HEK293 (cell line): ENCODE results near the gene MYOF.

Experiments used
- CTCF ChIA-PET: fragments of 350-600 bp; formaldehyde crosslinking; extraction: SDS; loops from one replicate; lab custom pipeline; 2021; ENCODE audit warnings: antibody characterized with exemption; lab: Yijun Ruan, JAX
- POLR2A ChIA-PET: fragments of 300-600 bp; formaldehyde crosslinking; extraction: SDS; loops from one replicate; lab custom pipeline; 2020; ENCODE audit warnings: antibody characterized with exemption, inconsistent platforms; lab: Yijun Ruan, JAX
- H3K27ac ChIP-seq: fragments of 200-500 bp; sonication (Bioruptor generic); 2 replicates; pipeline ENCODE4 v1.5.1; 2014; ENCODE audit warnings: low read depth, low read length, control low read depth, inconsistent platforms; ENCODE audit errors: extremely low read depth
- H3K36me3 ChIP-seq, 2 experiments: fragments of 200-500 bp in 1 of 2; sonication (Bioruptor generic) in 1 of 2; 1 replicate in 1 of 2; 2 replicates in 1 of 2; pipeline ENCODE4 v1.5.1; 2014 to 2017; ENCODE audit warnings: inconsistent platforms in 2 of 2, low read length in 2 of 2; ENCODE audit not compliant: control insufficient read depth in 2 of 2, insufficient read depth in 1 of 2
- H3K4me1 ChIP-seq: fragments of 200-500 bp; sonication (Bioruptor generic); 2 replicates; pipeline ENCODE4 v1.5.1; 2014; ENCODE audit warnings: mild to moderate bottlenecking, low read length, inconsistent platforms; ENCODE audit not compliant: control insufficient read depth, insufficient read depth
- H3K4me3 ChIP-seq: 2 replicates; pipeline ENCODE4 v1.5.1; 2011; ENCODE audit warnings: low read depth, mild to moderate bottlenecking, control low read depth, low read length, moderate library complexity
- H3K9me3 ChIP-seq: fragments of 200-500 bp; sonication (Bioruptor generic); 2 replicates; pipeline ENCODE4 v1.5.1; 2014; ENCODE audit warnings: low read depth, low read length, inconsistent platforms; ENCODE audit not compliant: control insufficient read depth, insufficient read depth
- GLI4 ChIP-seq: fragments of 450-650 bp; formaldehyde crosslinking; IDR thresholded peaks from 2 replicates; pipeline ENCODE4 v1.5.1; 2016; ENCODE audit warnings: missing biosample characterization, missing genetic modification characterization
- KLF16 ChIP-seq: fragments of 450-650 bp; formaldehyde crosslinking; IDR thresholded peaks from 2 replicates; pipeline ENCODE4 v1.5.1; 2017; ENCODE audit warnings: missing biosample characterization, missing genetic modification characterization
- KLF9 ChIP-seq: fragments of 450-650 bp; formaldehyde crosslinking; IDR thresholded peaks from 2 replicates; pipeline ENCODE4 v1.5.1; 2016; ENCODE audit warnings: missing biosample characterization, missing genetic modification characterization, low read depth
- MEIS1 ChIP-seq: sonication (generic); formaldehyde crosslinking; IDR thresholded peaks from 2 replicates; pipeline ENCODE4 v1.8.1; 2022; ENCODE audit warnings: missing genetic modification reagents, mild to moderate bottlenecking, borderline replicate concordance
- MYNN ChIP-seq: fragments of 450-650 bp; formaldehyde crosslinking; IDR thresholded peaks from 2 replicates; pipeline ENCODE4 v1.5.1; 2016; ENCODE audit warnings: missing biosample characterization, missing genetic modification characterization, borderline replicate concordance
- MZF1 ChIP-seq: fragments of 450-650 bp; formaldehyde crosslinking; IDR thresholded peaks from 2 replicates; pipeline ENCODE4 v1.5.1; 2017; ENCODE audit warnings: missing biosample characterization, missing genetic modification characterization, borderline replicate concordance
- SALL2 ChIP-seq: fragments of 450-650 bp; formaldehyde crosslinking; IDR thresholded peaks from 2 replicates; pipeline ENCODE4 v1.5.0; 2017; ENCODE audit warnings: missing biosample characterization, mild to moderate bottlenecking, missing genetic modification characterization, borderline replicate concordance
- SCRT1 ChIP-seq: fragments of 450-650 bp; formaldehyde crosslinking; IDR thresholded peaks from 2 replicates; pipeline ENCODE4 v1.5.1; 2016; ENCODE audit warnings: missing biosample characterization, missing genetic modification characterization, borderline replicate concordance
- SP7 ChIP-seq: fragments of 450-650 bp; formaldehyde crosslinking; IDR thresholded peaks from 2 replicates; pipeline ENCODE4 v1.5.1; 2016; ENCODE audit warnings: missing biosample characterization, missing genetic modification characterization
- TCF7L2 ChIP-seq: IDR thresholded peaks from 2 replicates; pipeline ENCODE4 v1.6.1; 2011; ENCODE audit warnings: low read depth, mild to moderate bottlenecking, inconsistent platforms, low read length, moderate library complexity, borderline replicate concordance
- YY2 ChIP-seq: fragments of 450-650 bp; formaldehyde crosslinking; IDR thresholded peaks from 2 replicates; pipeline ENCODE4 v1.5.1; 2016; ENCODE audit warnings: missing biosample characterization, missing genetic modification characterization
- ZBTB20 ChIP-seq: fragments of 450-650 bp; formaldehyde crosslinking; IDR thresholded peaks from 2 replicates; pipeline ENCODE4 v1.5.1; 2016; ENCODE audit warnings: missing biosample characterization, missing genetic modification characterization
- ZBTB21 ChIP-seq: fragments of 450-650 bp; formaldehyde crosslinking; IDR thresholded peaks from 2 replicates; pipeline ENCODE4 v1.5.1; 2017; ENCODE audit warnings: missing biosample characterization, missing genetic modification characterization
- ZFP41 ChIP-seq: fragments of 450-650 bp; formaldehyde crosslinking; IDR thresholded peaks from 2 replicates; pipeline ENCODE4 v1.5.1; 2016; ENCODE audit warnings: missing biosample characterization, missing genetic modification characterization, borderline replicate concordance
- ZNF10 ChIP-seq: fragments of 450-650 bp; formaldehyde crosslinking; IDR thresholded peaks from 2 replicates; pipeline ENCODE4 v1.5.1; 2017; ENCODE audit warnings: missing biosample characterization, missing genetic modification characterization
- ZNF140 ChIP-seq: fragments of 450-650 bp; formaldehyde crosslinking; IDR thresholded peaks from 2 replicates; pipeline ENCODE4 v1.5.1; 2016; ENCODE audit warnings: missing biosample characterization, missing genetic modification characterization
- ZNF16 ChIP-seq: fragments of 450-650 bp; formaldehyde crosslinking; IDR thresholded peaks from 2 replicates; pipeline ENCODE4 v1.5.1; 2016; ENCODE audit warnings: low read depth, missing biosample characterization, missing genetic modification characterization
- ZNF169 ChIP-seq: fragments of 450-650 bp; formaldehyde crosslinking; IDR thresholded peaks from 2 replicates; pipeline ENCODE4 v1.5.1; 2016; ENCODE audit warnings: missing biosample characterization, missing genetic modification characterization
- ZNF341 ChIP-seq: fragments of 450-650 bp; formaldehyde crosslinking; IDR thresholded peaks from 2 replicates; pipeline ENCODE4; 2016; ENCODE audit warnings: low read depth, missing biosample characterization, missing genetic modification characterization
- ZNF366 ChIP-seq: fragments of 450-650 bp; formaldehyde crosslinking; conservative IDR thresholded peaks from 2 replicates; pipeline ENCODE4 v1.5.1; 2016; ENCODE audit warnings: missing biosample characterization, missing genetic modification characterization
- ZNF423 ChIP-seq: fragments of 450-650 bp; formaldehyde crosslinking; IDR thresholded peaks from 2 replicates; pipeline ENCODE4 v1.5.1; 2016; ENCODE audit warnings: missing biosample characterization, missing genetic modification characterization
- ZNF514 ChIP-seq: fragments of 450-650 bp; formaldehyde crosslinking; IDR thresholded peaks from 2 replicates; pipeline ENCODE4 v1.5.1; 2016; ENCODE audit warnings: missing biosample characterization, missing genetic modification characterization
- ZNF521 ChIP-seq: fragments of 450-650 bp; formaldehyde crosslinking; IDR thresholded peaks from 2 replicates; pipeline ENCODE4 v1.5.1; 2017; ENCODE audit warnings: missing biosample characterization, mild to moderate bottlenecking, missing genetic modification characterization
- ZNF529 ChIP-seq: fragments of 450-650 bp; formaldehyde crosslinking; IDR thresholded peaks from 2 replicates; pipeline ENCODE4 v1.5.1; 2017; ENCODE audit warnings: missing genetic modification characterization, missing biosample characterization; ENCODE audit not compliant: insufficient replicate concordance
- ZNF585B ChIP-seq: fragments of 450-650 bp; formaldehyde crosslinking; IDR thresholded peaks from 2 replicates; pipeline ENCODE4 v1.5.1; 2016; ENCODE audit warnings: missing biosample characterization, missing genetic modification characterization
- ZNF768 ChIP-seq: fragments of 450-650 bp; formaldehyde crosslinking; IDR thresholded peaks from 2 replicates; pipeline ENCODE4 v1.5.1; 2018; ENCODE audit warnings: missing biosample characterization, mild to moderate bottlenecking, missing genetic modification characterization
- ZNF785 ChIP-seq: fragments of 450-650 bp; formaldehyde crosslinking; IDR thresholded peaks from 2 replicates; pipeline ENCODE4 v1.5.1; 2016; ENCODE audit warnings: missing biosample characterization, missing genetic modification characterization
- ZNF792 ChIP-seq: fragments of 450-650 bp; formaldehyde crosslinking; IDR thresholded peaks from 2 replicates; pipeline ENCODE4 v1.5.1; 2016; ENCODE audit warnings: missing biosample characterization, missing genetic modification characterization
- ZSCAN23 ChIP-seq: fragments of 450-650 bp; formaldehyde crosslinking; IDR thresholded peaks from 2 replicates; pipeline ENCODE4 v1.5.1; 2016; ENCODE audit warnings: missing biosample characterization, missing genetic modification characterization
- TF ChIP-seq, protein P1 (sequence below): IDR thresholded peaks from 2 replicates; pipeline ENCODE4 v1.6.1; 2011; ENCODE audit warnings: mild to moderate bottlenecking, low read depth, low read length, borderline replicate concordance
- TF ChIP-seq, protein P2 (sequence below): fragments of 450-650 bp; formaldehyde crosslinking; IDR thresholded peaks from 2 replicates; pipeline ENCODE4 v1.5.1; 2016; ENCODE audit warnings: missing biosample characterization, missing genetic modification characterization
- TF ChIP-seq, protein P3 (sequence below): fragments of 450-650 bp; formaldehyde crosslinking; IDR thresholded peaks from 2 replicates; pipeline ENCODE4 v1.5.1; 2016; ENCODE audit warnings: missing biosample characterization, missing genetic modification characterization

Gene MYOF

DNA sequence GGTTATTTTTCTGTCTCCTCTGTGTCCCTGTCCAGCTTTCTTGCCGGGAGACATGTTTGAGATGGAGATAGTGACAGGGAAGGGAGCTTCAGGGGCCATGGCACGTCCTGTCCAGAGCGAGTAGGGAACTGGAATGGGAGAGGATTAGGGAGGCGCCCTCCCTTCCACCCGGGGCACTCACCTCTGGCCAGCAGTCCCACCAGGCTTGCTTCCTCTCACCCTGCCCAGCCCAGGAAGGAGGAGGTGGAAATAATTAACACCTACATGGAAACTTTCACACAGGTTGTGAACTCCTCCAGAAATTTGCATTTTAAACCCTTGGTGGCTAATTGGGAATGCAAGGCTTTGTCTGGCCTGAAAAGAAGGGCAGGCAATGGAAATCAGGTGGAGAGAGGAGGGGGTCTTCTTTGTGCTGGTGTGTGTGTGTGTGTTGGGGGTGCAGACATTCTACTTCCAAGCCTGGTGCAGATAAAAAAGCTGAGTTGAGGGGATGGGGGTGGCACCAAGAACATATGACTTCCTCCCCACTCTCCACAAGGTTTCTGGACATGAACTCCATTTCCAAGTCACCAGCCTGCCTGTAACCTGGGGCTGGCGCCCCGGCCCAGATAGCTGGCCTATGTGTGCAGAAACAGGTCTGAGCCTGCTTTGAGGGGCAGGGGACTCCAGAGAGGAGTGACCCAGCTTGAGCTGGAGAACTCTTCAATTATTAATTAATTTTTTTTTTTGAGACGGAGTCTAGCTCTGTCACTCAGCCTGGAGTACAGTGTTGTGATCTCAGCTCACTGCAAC is 209.1 kb downstream of the MYOF start:
- Histone ChIP-seq H3K36me3 (no peaks in the 10 kb centered on the region), H3K27ac (no peak overlapping the region), H3K4me3 (no peak overlapping the region), H3K4me1 (no peaks in the 10 kb centered on the region), H3K9me3 (no peaks in the 10 kb centered on the region)
- TF ChIP-seq ZNF792 (tag by site-specific recombination) (no peak), ZNF16 (tag by site-specific recombination) (no peak), ZNF341 (no peak), TCF7L2 (no peak), ZNF585B (tag by site-specific recombination) (no peak), ZNF10 (tag by site-specific recombination) (no peak), ZBTB20 (tag by site-specific recombination) (no peak), GLI4 (tag by site-specific recombination) (no peak), MZF1 (no peak), ZNF785 (tag by site-specific recombination) (no peak), ZNF423 (no peak), ZNF514 (tag by site-specific recombination) (no peak), SCRT1 (tag by site-specific recombination) (no peak), ZNF140 (tag by site-specific recombination) (no peak), YY2 (tag by site-specific recombination) (no peak), ZNF529 (tag by site-specific recombination) (no peak)
- TF ChIP-seq, protein P1, sequence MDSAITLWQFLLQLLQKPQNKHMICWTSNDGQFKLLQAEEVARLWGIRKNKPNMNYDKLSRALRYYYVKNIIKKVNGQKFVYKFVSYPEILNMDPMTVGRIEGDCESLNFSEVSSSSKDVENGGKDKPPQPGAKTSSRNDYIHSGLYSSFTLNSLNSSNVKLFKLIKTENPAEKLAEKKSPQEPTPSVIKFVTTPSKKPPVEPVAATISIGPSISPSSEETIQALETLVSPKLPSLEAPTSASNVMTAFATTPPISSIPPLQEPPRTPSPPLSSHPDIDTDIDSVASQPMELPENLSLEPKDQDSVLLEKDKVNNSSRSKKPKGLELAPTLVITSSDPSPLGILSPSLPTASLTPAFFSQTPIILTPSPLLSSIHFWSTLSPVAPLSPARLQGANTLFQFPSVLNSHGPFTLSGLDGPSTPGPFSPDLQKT, result no peak
- TF ChIP-seq, protein P2, sequence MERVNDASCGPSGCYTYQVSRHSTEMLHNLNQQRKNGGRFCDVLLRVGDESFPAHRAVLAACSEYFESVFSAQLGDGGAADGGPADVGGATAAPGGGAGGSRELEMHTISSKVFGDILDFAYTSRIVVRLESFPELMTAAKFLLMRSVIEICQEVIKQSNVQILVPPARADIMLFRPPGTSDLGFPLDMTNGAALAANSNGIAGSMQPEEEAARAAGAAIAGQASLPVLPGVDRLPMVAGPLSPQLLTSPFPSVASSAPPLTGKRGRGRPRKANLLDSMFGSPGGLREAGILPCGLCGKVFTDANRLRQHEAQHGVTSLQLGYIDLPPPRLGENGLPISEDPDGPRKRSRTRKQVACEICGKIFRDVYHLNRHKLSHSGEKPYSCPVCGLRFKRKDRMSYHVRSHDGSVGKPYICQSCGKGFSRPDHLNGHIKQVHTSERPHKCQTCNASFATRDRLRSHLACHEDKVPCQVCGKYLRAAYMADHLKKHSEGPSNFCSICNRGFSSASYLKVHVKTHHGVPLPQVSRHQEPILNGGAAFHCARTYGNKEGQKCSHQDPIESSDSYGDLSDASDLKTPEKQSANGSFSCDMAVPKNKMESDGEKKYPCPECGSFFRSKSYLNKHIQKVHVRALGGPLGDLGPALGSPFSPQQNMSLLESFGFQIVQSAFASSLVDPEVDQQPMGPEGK (tag by site-specific recombination), result no peak
- TF ChIP-seq, protein P3, sequence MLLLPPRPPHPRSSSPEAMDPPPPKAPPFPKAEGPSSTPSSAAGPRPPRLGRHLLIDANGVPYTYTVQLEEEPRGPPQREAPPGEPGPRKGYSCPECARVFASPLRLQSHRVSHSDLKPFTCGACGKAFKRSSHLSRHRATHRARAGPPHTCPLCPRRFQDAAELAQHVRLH (tag by site-specific recombination), result no peak
- ChIA-PET CTCF (interaction anchor here (0.6 kb wide), 1 partner anchor 1040 kb away, joined by 3 read pairs; no protein-coding TSS in a partner anchor), POLR2A (no interaction called here)

DNA sequence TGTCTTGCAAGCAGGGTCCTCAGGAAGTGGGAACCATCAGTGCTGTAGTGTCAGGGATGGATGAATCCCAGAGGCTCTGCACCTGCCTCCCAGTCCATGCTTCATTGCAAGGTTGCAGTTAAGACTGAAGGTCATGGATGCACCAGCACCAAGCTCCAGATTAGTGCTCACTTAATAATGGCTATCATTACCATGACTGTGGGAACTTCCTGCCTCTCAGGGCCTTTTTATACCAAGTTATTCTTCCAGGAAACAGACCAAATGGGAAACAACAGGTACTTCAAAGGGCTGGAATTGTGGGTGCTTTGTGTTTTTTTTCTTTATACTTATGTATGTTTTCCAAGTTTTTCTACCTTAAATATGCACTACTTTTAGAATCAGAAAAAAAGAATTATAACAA is 210.8 kb downstream of the MYOF start:
- no peaks in the 10 kb centered on the region for H3K36me3 ChIP-seq
- no peaks in the 10 kb centered on the region for H3K4me1 ChIP-seq
- no peak overlapping the region for H3K27ac ChIP-seq
- TF ChIP-seq ZNF768 (tag by site-specific recombination) (no peak), ZFP41 (tag by site-specific recombination) (no peak), ZNF521 (tag by site-specific recombination) (no peak), KLF9 (tag by site-specific recombination) (no peak), SALL2 (tag by site-specific recombination) (no peak), ZNF366 (tag by site-specific recombination) (no peak), ZBTB21 (tag by site-specific recombination) (no peak), ZNF169 (tag by site-specific recombination) (no peak), MEIS1 (CRISPR knock-in tag) (no peak), SP7 (tag by site-specific recombination) (no peak), KLF16 (no peak), ZSCAN23 (tag by site-specific recombination) (no peak), MYNN (tag by site-specific recombination) (no peak)
- TF ChIP-seq, all 188 proteins: peak for 0
- H3K4me3 ChIP-seq, result no peak overlapping the region
- POLR2A ChIA-PET, result no interaction called here
- no peaks in the 10 kb centered on the region for H3K9me3 ChIP-seq
- CTCF ChIA-PET, result interaction anchor here (0.7 to 1.7 kb wide), 2 partner anchors 9 to 87 kb away, joined by 3 to 4 read pairs; no protein-coding TSS in a partner anchor
